HCT116 (cell line): ENCODE results near the gene PLN. TPM values are rescaled to one million over a fixed set of nuclear protein-coding genes. Genes with fewer than 3 reads are reported as not detected.

Source experiments
- ATAC-seq: fragments of 200-7000 bp; cut with Tn5 transposase; 2 replicates; pipeline ENCODE4 v1.9.1; 2020; ENCODE audit warnings: mild to moderate bottlenecking, moderate library complexity
- BruUV-seq: library from RNA; stranded (reverse); fragments of 400-500 nt; replicated peaks from 2 replicates; lab custom pipeline; 2021; lab: Mats Ljungman, UMichigan
- CTCF ChIA-PET: fragments of 300-600 bp; sonication (Branson Sonifier 250); formaldehyde crosslinking; loops from one replicate; lab custom pipeline; 2021; ENCODE audit warnings: antibody characterized with exemption; lab: Charles Lee
- POLR2A ChIA-PET: fragments of 300-600, 350-600 bp; sonication (Branson Sonifier 250); formaldehyde crosslinking; loops from one replicate; lab custom pipeline; 2021; ENCODE audit warnings: antibody characterized with exemption; lab: Charles Lee
- RAD21 ChIA-PET, 2 experiments: fragments of 300-600 bp; sonication (Branson Sonifier 250); formaldehyde crosslinking; loops; one replicate each; lab custom pipeline; 2023; ENCODE audit warnings: low total read pairs in 2 of 2; ENCODE audit not compliant: uncharacterized antibody in 2 of 2, unreplicated experiment in 2 of 2, low non-redundant PET in 1 of 2; lab: Charles Lee
- DNase-seq: peaks from one replicate; pipeline ENCODE4 v3.0.0-alpha.2; 2010; ENCODE audit warnings: low read depth, low spot score
- H2AFZ ChIP-seq: fragments of 200-600 bp; shearing (Covaris generic), sonication (generic); 2 replicates; pipeline ENCODE4 v1.6.1; 2017; ENCODE audit warnings: low read depth, mixed run types, mixed read lengths, antibody characterized with exemption, low read length; ENCODE audit not compliant: poor library complexity, severe bottlenecking
- H3K27ac ChIP-seq: 2 replicates; pipeline ENCODE4 v1.5.1; 2012; ENCODE audit warnings: low read depth, low read length
- H3K27me3 ChIP-seq: fragments of 200-600 bp; sonication (generic); 2 replicates; pipeline ENCODE4 v1.6.1; 2016; ENCODE audit warnings: mixed run types, low read length, mixed read lengths; ENCODE audit not compliant: insufficient read depth
- H3K36me3 ChIP-seq, 2 experiments: fragments of 200-500 bp in 1 of 2; fragments of 200-600 bp in 1 of 2; sonication (Bioruptor generic) in 1 of 2; sonication (generic) in 1 of 2; 2 replicates each; pipeline versions ENCODE4 v1.5.1 to v1.6.1; 2014 to 2016; ENCODE audit warnings: low read length in 2 of 2, inconsistent platforms in 1 of 2, mixed read lengths in 1 of 2, mixed run types in 1 of 2; ENCODE audit not compliant: insufficient read depth in 2 of 2, control insufficient read depth in 1 of 2
- H3K4me1 ChIP-seq, 2 experiments: fragments of 200-600 bp in 1 of 2; sonication (generic) in 1 of 2; 2 replicates each; pipeline versions ENCODE4 v1.5.1 to v1.6.1; 2012 to 2017; ENCODE audit warnings: low read length in 2 of 2, inconsistent platforms in 1 of 2, mild to moderate bottlenecking in 1 of 2, mixed read lengths in 1 of 2, mixed run types in 1 of 2, moderate library complexity in 1 of 2; ENCODE audit not compliant: insufficient read depth in 2 of 2, control insufficient read depth in 1 of 2
- H3K4me2 ChIP-seq: fragments of 200-600 bp; sonication (generic); 2 replicates; pipeline ENCODE4 v1.6.1; 2017; ENCODE audit warnings: mixed run types, low read length, mixed read lengths
- H3K4me3 ChIP-seq, 2 experiments: fragments of 200-600 bp in 1 of 2; sonication (generic) in 1 of 2; replicated peaks in 1 of 2; 2 replicates each; pipeline ENCODE4 v1.5.1; 2011 to 2016; ENCODE audit warnings: low read length in 2 of 2, control low read depth in 1 of 2, low read depth in 1 of 2, mild to moderate bottlenecking in 1 of 2, mixed read lengths in 1 of 2, mixed run types in 1 of 2
- H3K79me2 ChIP-seq: fragments of 200-600 bp; sonication (generic); 2 replicates; pipeline ENCODE4 v1.6.1; 2017; ENCODE audit warnings: mild to moderate bottlenecking, mixed run types, low read length, moderate library complexity, mixed read lengths; ENCODE audit not compliant: insufficient read depth
- H3K9ac ChIP-seq: fragments of 200-600 bp; sonication (generic); 2 replicates; pipeline ENCODE4 v1.6.1; 2016; ENCODE audit warnings: low read length, mixed read lengths
- H3K9me2 ChIP-seq: fragments of 200-600 bp; sonication (generic), shearing (Covaris generic); 2 replicates; pipeline ENCODE4 v1.6.1; 2017; ENCODE audit warnings: mixed run types, mild to moderate bottlenecking, moderate library complexity; ENCODE audit not compliant: insufficient read depth
- H3K9me3 ChIP-seq, 2 experiments: fragments of 200-500 bp in 1 of 2; fragments of 200-600 bp in 1 of 2; sonication (Bioruptor generic) in 1 of 2; sonication (generic) in 1 of 2; 2 replicates each; pipeline ENCODE4 v1.6.1; 2014 to 2017; ENCODE audit warnings: low read length in 2 of 2, mixed read lengths in 2 of 2, inconsistent platforms in 1 of 2, low read depth in 1 of 2, mild to moderate bottlenecking in 1 of 2, mixed run types in 1 of 2, moderate library complexity in 1 of 2; ENCODE audit not compliant: control insufficient read depth in 1 of 2, insufficient read depth in 1 of 2
- H4K20me1 ChIP-seq: fragments of 200-600 bp; sonication (generic), shearing (Covaris generic); 2 replicates; pipeline ENCODE4 v1.6.1; 2017; ENCODE audit warnings: mixed run types, mild to moderate bottlenecking, moderate library complexity; ENCODE audit not compliant: insufficient read depth
- CBX3 ChIP-seq: IDR thresholded peaks from 2 replicates; pipeline ENCODE4 v1.6.1; 2012; ENCODE audit warnings: low read depth
- CTCF ChIP-seq, 3 experiments: fragments of 200-600 bp in 1 of 3; sonication (generic) in 1 of 3; IDR thresholded peaks in 2 of 3; conservative IDR thresholded peaks in 1 of 3; 2 replicates each; pipeline ENCODE4 v1.5.1; 2012 to 2017; ENCODE audit warnings: low read depth in 2 of 3, low read length in 2 of 3, antibody characterized with exemption in 1 of 3, borderline replicate concordance in 1 of 3, control low read depth in 1 of 3, mild to moderate bottlenecking in 1 of 3, mixed read lengths in 1 of 3, mixed run types in 1 of 3, moderate library complexity in 1 of 3; ENCODE audit not compliant: insufficient read depth in 1 of 3
- ELF1 ChIP-seq: IDR thresholded peaks from 2 replicates; pipeline ENCODE4 v1.6.1; 2012; ENCODE audit warnings: low read depth, borderline replicate concordance
- EZH2 ChIP-seq: fragments of 200-600 bp; sonication (generic); IDR thresholded peaks from 2 replicates; pipeline ENCODE4 v1.6.1; 2017; ENCODE audit warnings: antibody characterized with exemption, mixed run types
- EZH2phosphoT487 ChIP-seq: fragments of 200-600 bp; IDR thresholded peaks from 2 replicates; pipeline ENCODE4 v1.6.1; 2018; ENCODE audit warnings: antibody characterized with exemption, borderline replicate concordance
- FOSL1 ChIP-seq: IDR thresholded peaks from 2 replicates; pipeline ENCODE4 v1.6.1; 2012; ENCODE audit warnings: low read depth
- JUND ChIP-seq: IDR thresholded peaks from 2 replicates; pipeline ENCODE4 v1.6.1; 2012
- MAX ChIP-seq: IDR thresholded peaks from 2 replicates; pipeline ENCODE4 v1.6.1; 2012
- POLR2A ChIP-seq: IDR thresholded peaks from 2 replicates; pipeline ENCODE4 v1.7.0; 2011; ENCODE audit warnings: borderline replicate concordance; ENCODE audit not compliant: insufficient read depth, insufficient read length; ENCODE audit errors: extremely low read depth
- POLR2AphosphoS5 ChIP-seq: IDR thresholded peaks from 2 replicates; pipeline ENCODE4 v1.6.1; 2011; ENCODE audit warnings: mild to moderate bottlenecking, low read depth, low read length, moderate library complexity
- RAD21 ChIP-seq: IDR thresholded peaks from 2 replicates; pipeline ENCODE4 v1.6.1; 2012; ENCODE audit warnings: low read depth, mild to moderate bottlenecking
- REST ChIP-seq: IDR thresholded peaks from 2 replicates; pipeline ENCODE4 v1.6.1; 2012; ENCODE audit warnings: low read depth
- SP1 ChIP-seq: IDR thresholded peaks from 2 replicates; pipeline ENCODE4 v1.6.1; 2012; ENCODE audit warnings: low read depth
- TCF7L2 ChIP-seq: IDR thresholded peaks from 2 replicates; pipeline ENCODE4 v1.7.0; 2011; ENCODE audit warnings: borderline replicate concordance, inconsistent platforms; ENCODE audit not compliant: insufficient read depth, insufficient read length; ENCODE audit errors: extremely low read depth
- YY1 ChIP-seq: IDR thresholded peaks from 2 replicates; pipeline ENCODE4 v1.6.1; 2011; ENCODE audit warnings: low read length, low read depth, moderate library complexity, mild to moderate bottlenecking; ENCODE audit not compliant: insufficient replicate concordance; ENCODE audit errors: extremely low read depth
- ZFX ChIP-seq: fragments of 450-650 bp; IDR thresholded peaks from 2 replicates; pipeline ENCODE4 v1.6.1; 2017
- intact Hi-C: fragments of 100-400 bp; cut with micrococcal nuclease; formaldehyde crosslinking; loops from 2 replicates; pipeline ENCODE4 v1.10.0; 2022
- total RNA-seq: library from RNA; stranded (reverse); gene quantifications from one replicate; pipeline ENCODE4 v1.2.1, GENCODE V29; 2021; ENCODE audit not compliant: unreplicated experiment
- TF ChIP-seq, protein P1 (sequence below): IDR thresholded peaks from 2 replicates; pipeline ENCODE4 v1.6.1; 2012

PLN gene
- total RNA-seq, 1 experiment from 2014 or later: not detected

DNA sequence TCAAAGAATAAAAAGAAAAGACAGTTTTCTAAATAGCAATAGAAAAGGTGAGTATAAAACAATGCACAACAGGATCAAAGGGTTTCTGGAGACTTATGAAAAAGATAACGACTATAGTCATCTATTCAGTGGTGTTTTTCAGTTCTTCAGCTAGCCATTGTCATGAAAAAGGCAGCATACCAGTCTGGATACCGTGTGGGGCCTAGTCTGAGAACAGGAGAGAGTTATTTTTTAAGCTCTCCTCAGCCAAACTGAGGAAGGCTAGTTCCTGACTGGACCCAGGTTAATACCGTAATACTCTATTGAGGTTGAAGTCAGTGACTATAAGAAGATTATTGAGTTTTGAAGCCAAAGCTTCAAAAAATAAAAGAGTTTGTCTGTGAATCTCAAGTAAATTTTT lies 49.5 kb downstream of the PLN start:
- H2AFZ ChIP-seq: no peak overlapping the region
- BruUV-seq: no TSS peak
- H3K9ac ChIP-seq: no peak overlapping the region
- CTCF ChIA-PET: interaction anchor here (0.6 kb wide), 1 partner anchor 43 kb away, joined by 3 read pairs; no protein-coding TSS in a partner anchor
- no peak overlapping the region for H3K27ac ChIP-seq
- RAD21 ChIA-PET: no interaction called here
- ATAC-seq (no peak), DNase-seq (no peak)
- H3K4me3 ChIP-seq: no peak overlapping the region
- peaks cover 3% of the 10 kb centered on the region; the same call in 1 of the 2 replicates for H3K79me2 ChIP-seq
- H4K20me1 ChIP-seq: no peaks in the 10 kb centered on the region
- intact Hi-C loops: no loop called here
- no peaks in the 10 kb centered on the region for H3K4me1 ChIP-seq
- H3K9me3 ChIP-seq: no peaks in the 10 kb centered on the region
- H3K27me3 ChIP-seq: no peaks in the 10 kb centered on the region
- no peaks in the 10 kb centered on the region for H3K9me2 ChIP-seq
- POLR2A ChIA-PET: no interaction called here
- H3K36me3 ChIP-seq: no peaks in the 10 kb centered on the region
- no peak overlapping the region for H3K4me2 ChIP-seq
- TF ChIP-seq TCF7L2 (no peak), YY1 (no peak), ELF1 (no peak), CBX3 (no peak), RAD21 (no peak), POLR2A (no peak), SP1 (no peak), CTCF (IDR thresholded peaks at IDR 0.05 in 2 of 3, conservative IDR thresholded peaks at IDR 0.05 in 1 of 3; ENCODE audit: borderline replicate concordance in 1 of 3, insufficient read depth in 1 of 3, low read depth in 2 of 3, low read length in 2 of 3) (no peak), FOSL1 (no peak), EZH2 (no peak), EZH2phosphoT487 (no peak), MAX (no peak), JUND (no peak), REST (no peak), ZFX (no peak), POLR2AphosphoS5 (no peak)
- TF ChIP-seq, protein P1, sequence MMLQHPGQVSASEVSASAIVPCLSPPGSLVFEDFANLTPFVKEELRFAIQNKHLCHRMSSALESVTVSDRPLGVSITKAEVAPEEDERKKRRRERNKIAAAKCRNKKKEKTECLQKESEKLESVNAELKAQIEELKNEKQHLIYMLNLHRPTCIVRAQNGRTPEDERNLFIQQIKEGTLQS: no peak
